Fibroblast of the aortic adventitia (primary cell): ENCODE data around the gene TRAFD1. TPM values are rescaled to one million over a fixed set of nuclear protein-coding genes. Genes with fewer than 3 reads are reported as not detected.

Source experiments
- DNase-seq: peaks from one replicate; pipeline ENCODE4 v3.0.0-alpha.2; 2010; ENCODE audit warnings: low read depth
- H3K4me3 ChIP-seq: 2 replicates; pipeline ENCODE4 v1.5.1; 2011; ENCODE audit warnings: low read depth, mild to moderate bottlenecking, control low read depth, low read length, moderate library complexity
- CTCF ChIP-seq: IDR thresholded peaks from 2 replicates; pipeline ENCODE4 v1.5.1; 2011; ENCODE audit warnings: mild to moderate bottlenecking, low read length, control low read depth, inconsistent platforms; ENCODE audit not compliant: insufficient read depth
- total RNA-seq: library from RNA; depleted of rRNA; stranded (reverse); fragments of >200 nt; gene quantifications from 2 replicates; pipeline ENCODE4 v1.2.3, GENCODE V29; 2012; ENCODE audit warnings: low replicate concordance

TRAFD1 gene
- 36.5 and 158 TPM in 2 replicates for total RNA-seq

GRCh38 chr12:112125250-112125999 is at the start of gene TRAFD1:
Gene TRAFD1 (plus strand): TSS chr12:112125560. CDS start chr12:112130523, 4,963 bp downstream.
- H3K4me3 ChIP-seq = peak within 1 kb of the TSS; percentile 98
- DNase-seq = peak; percentile 95
- TF ChIP-seq CTCF = no peak

GRCh38 chr12:112087055-112087850 is 38.1 kb upstream of the TRAFD1 start:
- peak; percentile 39 for TF ChIP-seq CTCF
- DNase-seq = no peak
- no peak overlapping the region for H3K4me3 ChIP-seq

GRCh38 chr12:112087851-112088250 is 37.5 kb upstream of the TRAFD1 start:
- no peak overlapping the region for H3K4me3 ChIP-seq
- DNase-seq = no peak
- TF ChIP-seq CTCF = no peak

- H3K4me3 ChIP-seq = no peak overlapping the region
- TF ChIP-seq CTCF = no peak
- DNase-seq = no peak
Observed at GRCh38 chr12:112091563-112091962, 33.8 kb upstream of the TRAFD1 start.

GRCh38 chr12:112096070-112096469 is 29.3 kb upstream of the TRAFD1 start:
- H3K4me3 ChIP-seq = no peak overlapping the region
- no peak for DNase-seq

GRCh38 chr12:112096667-112097066 is 28.7 kb upstream of the TRAFD1 start:
- H3K4me3 ChIP-seq = no peak overlapping the region
- peak; percentile 49 for DNase-seq
- no peak for TF ChIP-seq CTCF

More at GRCh38 chr12:112096070-112096469, 29.3 kb upstream of the TRAFD1 start:
- TF ChIP-seq CTCF = no peak
